Testis (tissue), 2 donors: ENCODE measurements around the gene FOXP4.

Experiments used
- POLR2A ChIP-seq: fragments of 450-650 bp; IDR thresholded peaks from one replicate; pipeline ENCODE4 v1.6.1; 2017; ENCODE audit warnings: antibody characterized with exemption, mild to moderate bottlenecking, moderate library complexity
- TF ChIP-seq, protein P1 (sequence below), 3 experiments: fragments of 450-650 bp in 2 of 3; fragments of 200-600 bp in 1 of 3; sonication (generic) in 1 of 3; IDR thresholded peaks; one replicate each; pipeline ENCODE4 v1.5.1; 2016 to 2019; ENCODE audit warnings: antibody characterized with exemption in 3 of 3, mild to moderate bottlenecking in 2 of 3, moderate library complexity in 1 of 3

DNA sequence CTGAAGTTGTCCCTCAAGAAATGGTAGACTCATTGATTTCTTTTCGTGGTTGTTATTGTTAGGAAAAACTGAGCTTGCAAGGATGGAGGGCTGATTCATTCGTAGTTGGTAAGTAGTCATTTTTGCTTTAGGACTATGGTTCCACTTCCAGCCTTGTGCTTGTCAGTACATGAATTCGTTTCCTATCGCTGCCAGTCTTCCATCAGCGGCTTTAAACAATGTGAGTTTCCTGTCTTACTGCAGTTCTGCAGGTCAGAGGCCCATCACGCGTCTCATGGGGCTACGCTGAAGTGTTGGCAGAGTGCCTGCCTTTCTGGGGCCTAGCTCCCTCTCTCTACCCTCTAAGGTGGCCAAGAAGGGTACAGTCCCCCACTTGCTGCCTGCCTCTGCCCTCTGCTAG lies 80.7 kb downstream of the FOXP4 start:
- TF ChIP-seq, protein P1, sequence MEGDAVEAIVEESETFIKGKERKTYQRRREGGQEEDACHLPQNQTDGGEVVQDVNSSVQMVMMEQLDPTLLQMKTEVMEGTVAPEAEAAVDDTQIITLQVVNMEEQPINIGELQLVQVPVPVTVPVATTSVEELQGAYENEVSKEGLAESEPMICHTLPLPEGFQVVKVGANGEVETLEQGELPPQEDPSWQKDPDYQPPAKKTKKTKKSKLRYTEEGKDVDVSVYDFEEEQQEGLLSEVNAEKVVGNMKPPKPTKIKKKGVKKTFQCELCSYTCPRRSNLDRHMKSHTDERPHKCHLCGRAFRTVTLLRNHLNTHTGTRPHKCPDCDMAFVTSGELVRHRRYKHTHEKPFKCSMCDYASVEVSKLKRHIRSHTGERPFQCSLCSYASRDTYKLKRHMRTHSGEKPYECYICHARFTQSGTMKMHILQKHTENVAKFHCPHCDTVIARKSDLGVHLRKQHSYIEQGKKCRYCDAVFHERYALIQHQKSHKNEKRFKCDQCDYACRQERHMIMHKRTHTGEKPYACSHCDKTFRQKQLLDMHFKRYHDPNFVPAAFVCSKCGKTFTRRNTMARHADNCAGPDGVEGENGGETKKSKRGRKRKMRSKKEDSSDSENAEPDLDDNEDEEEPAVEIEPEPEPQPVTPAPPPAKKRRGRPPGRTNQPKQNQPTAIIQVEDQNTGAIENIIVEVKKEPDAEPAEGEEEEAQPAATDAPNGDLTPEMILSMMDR (IDR thresholded peaks at IDR 0.05): no peak
- no peak for TF ChIP-seq POLR2A
